ENCODE results near the gene COL3A1.

The COL3A1 gene

GRCh38 chr2:188993247-188993646, 19.1 kb downstream of the COL3A1 start:
- TF ChIP-seq, protein P1, sequence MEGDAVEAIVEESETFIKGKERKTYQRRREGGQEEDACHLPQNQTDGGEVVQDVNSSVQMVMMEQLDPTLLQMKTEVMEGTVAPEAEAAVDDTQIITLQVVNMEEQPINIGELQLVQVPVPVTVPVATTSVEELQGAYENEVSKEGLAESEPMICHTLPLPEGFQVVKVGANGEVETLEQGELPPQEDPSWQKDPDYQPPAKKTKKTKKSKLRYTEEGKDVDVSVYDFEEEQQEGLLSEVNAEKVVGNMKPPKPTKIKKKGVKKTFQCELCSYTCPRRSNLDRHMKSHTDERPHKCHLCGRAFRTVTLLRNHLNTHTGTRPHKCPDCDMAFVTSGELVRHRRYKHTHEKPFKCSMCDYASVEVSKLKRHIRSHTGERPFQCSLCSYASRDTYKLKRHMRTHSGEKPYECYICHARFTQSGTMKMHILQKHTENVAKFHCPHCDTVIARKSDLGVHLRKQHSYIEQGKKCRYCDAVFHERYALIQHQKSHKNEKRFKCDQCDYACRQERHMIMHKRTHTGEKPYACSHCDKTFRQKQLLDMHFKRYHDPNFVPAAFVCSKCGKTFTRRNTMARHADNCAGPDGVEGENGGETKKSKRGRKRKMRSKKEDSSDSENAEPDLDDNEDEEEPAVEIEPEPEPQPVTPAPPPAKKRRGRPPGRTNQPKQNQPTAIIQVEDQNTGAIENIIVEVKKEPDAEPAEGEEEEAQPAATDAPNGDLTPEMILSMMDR (IDR thresholded peaks at IDR 0.05; ENCODE audit: low read depth, low read length) = no peak
- in situ Hi-C loops (cut with HindIII; ENCODE audit: low sequenced_read_pairs) = no loop called here

GRCh38 chr2:188997263-188997662, 23.1 kb downstream of the COL3A1 start:
- no peak for DNase-seq (ENCODE audit: low read depth, low spot score)
- TF ChIP-seq, protein P1 (IDR thresholded peaks at IDR 0.05; ENCODE audit: low read depth, low read length) = no peak
- in situ Hi-C loops (cut with HindIII; ENCODE audit: low sequenced_read_pairs) = no loop called here
- no peak overlapping the region for H3K4me3 ChIP-seq (ENCODE audit: low read depth, low read length)

More at GRCh38 chr2:188993247-188993646, 19.1 kb downstream of the COL3A1 start:
- DNase-seq (ENCODE audit: low read depth, low spot score) = no peak
- H3K4me3 ChIP-seq (ENCODE audit: low read depth, low read length) = no peak overlapping the region

- TF ChIP-seq, protein P1 (IDR thresholded peaks at IDR 0.05; ENCODE audit: low read depth, low read length) = no peak
- H3K4me3 ChIP-seq (ENCODE audit: low read depth, low read length) = no peak overlapping the region
- in situ Hi-C loops (cut with HindIII; ENCODE audit: low sequenced_read_pairs) = no loop called here
- DNase-seq (ENCODE audit: low read depth, low spot score) = no peak
Measured at GRCh38 chr2:189000221-189000620, 26.0 kb downstream of the COL3A1 start.

GRCh38 chr2:189002079-189002478, 27.9 kb downstream of the COL3A1 start:
- peak; percentile 63 for DNase-seq (ENCODE audit: low read depth, low spot score)
- no peak overlapping the region for H3K4me3 ChIP-seq (ENCODE audit: low read depth, low read length)
- in situ Hi-C loops (cut with HindIII; ENCODE audit: low sequenced_read_pairs) = no loop called here
- TF ChIP-seq, protein P1 (IDR thresholded peaks at IDR 0.05; ENCODE audit: low read depth, low read length) = no peak

- no peak overlapping the region for H3K4me3 ChIP-seq (ENCODE audit: low read depth, low read length)
- TF ChIP-seq, protein P1 (IDR thresholded peaks at IDR 0.05; ENCODE audit: low read depth, low read length) = no peak
- no peak for DNase-seq (ENCODE audit: low read depth, low spot score)
- in situ Hi-C loops (cut with HindIII; ENCODE audit: low sequenced_read_pairs) = no loop called here
Measured at GRCh38 chr2:189008555-189009262, 34.5 kb downstream of the COL3A1 start.

GRCh38 chr2:189010536-189010935, 36.4 kb downstream of the COL3A1 start:
- no peak overlapping the region for H3K4me3 ChIP-seq (ENCODE audit: low read depth, low read length)
- in situ Hi-C loops (cut with HindIII; ENCODE audit: low sequenced_read_pairs) = no loop called here
- TF ChIP-seq, protein P1 (IDR thresholded peaks at IDR 0.05; ENCODE audit: low read depth, low read length) = no peak
- no peak for DNase-seq (ENCODE audit: low read depth, low spot score)
